ENCODE measurements around the gene RERGL.
"Not testable (repeated sequence)": the region's sequence is repeated elsewhere in the genome, so short reads cannot be mapped to it uniquely, and the experiment has no call there.

Gene RERGL

GRCh38 chr12:18090093-18090492 is at the start of gene RERGL:
Gene RERGL, minus strand, starts transcription at chr12:18090193. Its CDS starts 53 bp downstream, at chr12:18090140.
- DNase-seq, result no peak

- DNase-seq, result no peak
Measured at GRCh38 chr12:18139254-18139653, 49.3 kb upstream of the RERGL start.

GRCh38 chr12:18135509-18135908 is 45.5 kb upstream of the RERGL start:
- DNase-seq, result no peak

GRCh38 chr12:18135086-18135485 is 45.1 kb upstream of the RERGL start:
- no peak for DNase-seq

GRCh38 chr12:18130851-18131250 is 40.9 kb upstream of the RERGL start:
- no peak for DNase-seq

GRCh38 chr12:18123707-18124106 is 33.7 kb upstream of the RERGL start:
- DNase-seq, result no peak

GRCh38 chr12:18120899-18121298 is 30.9 kb upstream of the RERGL start:
- DNase-seq, result no peak

- DNase-seq, result no peak
Measured at GRCh38 chr12:18108611-18109010, 18.6 kb upstream of the RERGL start.

GRCh38 chr12:18103624-18104023 is 13.6 kb upstream of the RERGL start:
- no peak for DNase-seq

GRCh38 chr12:18101043-18101442 is 11.1 kb upstream of the RERGL start:
- DNase-seq, result no peak

GRCh38 chr12:18084080-18084479 is 5.9 kb downstream of the RERGL start:
- no peak for DNase-seq

GRCh38 chr12:18079541-18080246 is 10.3 kb downstream of the RERGL start:
- no peak for DNase-seq

- DNase-seq, result no peak
Measured at GRCh38 chr12:18074001-18074400, 16.0 kb downstream of the RERGL start.

GRCh38 chr12:18072723-18073122 is 17.3 kb downstream of the RERGL start:
- DNase-seq, result no peak

- DNase-seq, result no peak
Measured at GRCh38 chr12:18071336-18071735, 18.7 kb downstream of the RERGL start.

GRCh38 chr12:18068355-18068754 is 21.6 kb downstream of the RERGL start:
- no peak for DNase-seq

- no peak for DNase-seq
Measured at GRCh38 chr12:18066666-18067065, 23.3 kb downstream of the RERGL start.

GRCh38 chr12:18062867-18063266 is 27.1 kb downstream of the RERGL start:
- DNase-seq, result not testable (repeated sequence)

- DNase-seq, result no peak
Measured at GRCh38 chr12:18057051-18057450, 32.9 kb downstream of the RERGL start.

- DNase-seq, result no peak
Measured at GRCh38 chr12:18054925-18055619, 34.9 kb downstream of the RERGL start.

- DNase-seq, result no peak
Measured at GRCh38 chr12:18045446-18045992, 44.5 kb downstream of the RERGL start.

GRCh38 chr12:18040060-18040742 is 49.8 kb downstream of the RERGL start:
- not testable (repeated sequence) for DNase-seq

Measured in RPMI8226 (cell line).